MCF 10A (cell line): Measurements from ENCODE around the gene ERBB2. TPM values are rescaled to one million over a fixed set of nuclear protein-coding genes. Genes with fewer than 3 reads are reported as not detected.

Experiments
- BruUV-seq: library from RNA; stranded (reverse); fragments of 400-500 nt; replicated peaks from 2 replicates; lab custom pipeline; 2021; lab: Mats Ljungman, UMichigan
- CTCF ChIA-PET: fragments of 300-600 bp; sonication (Branson Sonifier 250); formaldehyde crosslinking; extraction: SDS; loops from one replicate; lab custom pipeline; 2021; ENCODE audit warnings: antibody characterized with exemption, inconsistent platforms; lab: Yijun Ruan, JAX
- POLR2A ChIA-PET: fragments of 300-600, 350-650 bp; sonication (Branson Sonifier 250); formaldehyde crosslinking; extraction: SDS; loops from one replicate; lab custom pipeline; 2020; ENCODE audit warnings: antibody characterized with exemption, inconsistent platforms; lab: Yijun Ruan, JAX
- DNase-seq: peaks from one replicate; pipeline ENCODE4 v3.0.0-alpha.2; 2018; ENCODE audit not compliant: unreplicated experiment
- H3K27ac Mint-ChIP-seq: one replicate; pipeline ENCODE4 v1.8.0; 2022; ENCODE audit warnings: mild to moderate bottlenecking, low read depth, mixed read lengths; ENCODE audit not compliant: unreplicated experiment
- H3K27me3 Mint-ChIP-seq: one replicate; pipeline ENCODE4 v1.8.0; 2022; ENCODE audit warnings: mixed read lengths; ENCODE audit not compliant: insufficient read depth, unreplicated experiment
- H3K36me3 Mint-ChIP-seq: one replicate; pipeline ENCODE4 v1.8.0; 2022; ENCODE audit warnings: mild to moderate bottlenecking, moderate library complexity, mixed read lengths; ENCODE audit not compliant: insufficient read depth, unreplicated experiment
- H3K4me1 Mint-ChIP-seq: one replicate; pipeline ENCODE4 v1.8.0; 2022; ENCODE audit warnings: mixed read lengths; ENCODE audit not compliant: insufficient read depth, unreplicated experiment
- H3K4me3 Mint-ChIP-seq: one replicate; pipeline ENCODE4 v1.8.0; 2022; ENCODE audit warnings: mild to moderate bottlenecking, moderate library complexity, mixed read lengths; ENCODE audit not compliant: unreplicated experiment
- H3K9me3 Mint-ChIP-seq: one replicate; pipeline ENCODE4 v1.8.0; 2022; ENCODE audit warnings: mixed read lengths; ENCODE audit not compliant: unreplicated experiment
- CTCF ChIP-seq: fragments of 200-600 bp; IDR thresholded peaks from one replicate; pipeline ENCODE4 v1.8.0; 2022; ENCODE audit warnings: antibody characterized with exemption, mild to moderate bottlenecking; ENCODE audit not compliant: unreplicated experiment
- intact Hi-C: fragments of 100-400 bp; cut with micrococcal nuclease; formaldehyde crosslinking; loops from 2 replicates; pipeline ENCODE4 v1.14.1; 2022
- total RNA-seq: library from RNA; stranded (reverse); gene quantifications from 2 replicates; pipeline ENCODE4 v1.2.3, GENCODE V29; 2022

The ERBB2 gene
- total RNA-seq, 1 experiment from 2014 or later = 33.7 TPM

GRCh38 chr17:39660397-39661385, 39.2 kb upstream of the ERBB2 start:
- BruUV-seq = no TSS peak
- Mint-ChIP-seq H3K4me3 (no peak overlapping the region), H3K9me3 (no peaks in the 10 kb centered on the region), H3K36me3 (peaks cover 11% of the 10 kb centered on the region), H3K27me3 (peaks cover under 1% of the 10 kb centered on the region), H3K4me1 (peaks cover 3% of the 10 kb centered on the region), H3K27ac (no peak overlapping the region)
- intact Hi-C loops = no loop called here
- ChIA-PET CTCF (no interaction called here), POLR2A (interaction anchor here (1.2 kb wide), 1 partner anchor 10 kb away, joined by 5 read pairs; no protein-coding TSS in a partner anchor)
- no peak for TF ChIP-seq CTCF
- no peak for DNase-seq

- TF ChIP-seq CTCF = no peak
These were observed 37.9 kb upstream of the ERBB2 start for GRCh38 chr17:39661744-39662541.

GRCh38 chr17:39662551-39663339, 37.1 kb upstream of the ERBB2 start:
- Mint-ChIP-seq H3K27me3 (peaks cover 18% of the 10 kb centered on the region), H3K9me3 (no peaks in the 10 kb centered on the region), H3K4me1 (peaks cover 10% of the 10 kb centered on the region), H3K27ac (no peak overlapping the region), H3K36me3 (peaks cover 6% of the 10 kb centered on the region), H3K4me3 (no peak overlapping the region)
- POLR2A ChIA-PET = no interaction called here
- CTCF ChIA-PET = interaction anchor here (0.7 kb wide), 1 partner anchor 79 kb away, joined by 3 read pairs; no protein-coding TSS in a partner anchor
- DNase-seq = no peak
- intact Hi-C loops = no loop called here
- BruUV-seq = no TSS peak
- no peak for TF ChIP-seq CTCF

More at GRCh38 chr17:39661744-39662541, 37.9 kb upstream of the ERBB2 start:
- Mint-ChIP-seq H3K27me3 (peaks cover 14% of the 10 kb centered on the region), H3K4me3 (no peak overlapping the region), H3K36me3 (peaks cover 6% of the 10 kb centered on the region), H3K4me1 (peaks cover 7% of the 10 kb centered on the region), H3K9me3 (no peaks in the 10 kb centered on the region), H3K27ac (no peak overlapping the region)
- ChIA-PET POLR2A (no interaction called here), CTCF (no interaction called here)
- intact Hi-C loops = no loop called here
- DNase-seq = no peak
- no TSS peak for BruUV-seq
